ENCODE data around the gene GYS2.

DNA sequence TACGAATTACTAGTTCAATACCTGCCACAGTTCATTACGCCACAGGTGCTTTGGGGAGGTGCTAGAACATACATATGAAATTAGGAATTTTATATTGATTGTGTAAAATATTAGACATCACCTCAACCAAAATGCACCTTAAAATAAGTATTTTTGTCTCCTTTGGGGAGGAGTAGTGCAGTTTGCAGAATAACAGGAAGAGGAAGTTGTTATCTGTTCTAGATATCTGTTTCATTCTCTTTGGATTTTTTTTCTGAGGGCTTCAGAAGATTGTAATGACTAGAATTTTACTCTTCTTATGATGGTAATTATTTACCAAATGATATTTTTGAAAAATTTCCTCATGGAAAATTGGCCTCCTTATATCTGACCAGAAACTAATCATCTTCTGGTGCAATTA is 9.9 kb upstream of the GYS2 start:
- TF ChIP-seq, protein P1, sequence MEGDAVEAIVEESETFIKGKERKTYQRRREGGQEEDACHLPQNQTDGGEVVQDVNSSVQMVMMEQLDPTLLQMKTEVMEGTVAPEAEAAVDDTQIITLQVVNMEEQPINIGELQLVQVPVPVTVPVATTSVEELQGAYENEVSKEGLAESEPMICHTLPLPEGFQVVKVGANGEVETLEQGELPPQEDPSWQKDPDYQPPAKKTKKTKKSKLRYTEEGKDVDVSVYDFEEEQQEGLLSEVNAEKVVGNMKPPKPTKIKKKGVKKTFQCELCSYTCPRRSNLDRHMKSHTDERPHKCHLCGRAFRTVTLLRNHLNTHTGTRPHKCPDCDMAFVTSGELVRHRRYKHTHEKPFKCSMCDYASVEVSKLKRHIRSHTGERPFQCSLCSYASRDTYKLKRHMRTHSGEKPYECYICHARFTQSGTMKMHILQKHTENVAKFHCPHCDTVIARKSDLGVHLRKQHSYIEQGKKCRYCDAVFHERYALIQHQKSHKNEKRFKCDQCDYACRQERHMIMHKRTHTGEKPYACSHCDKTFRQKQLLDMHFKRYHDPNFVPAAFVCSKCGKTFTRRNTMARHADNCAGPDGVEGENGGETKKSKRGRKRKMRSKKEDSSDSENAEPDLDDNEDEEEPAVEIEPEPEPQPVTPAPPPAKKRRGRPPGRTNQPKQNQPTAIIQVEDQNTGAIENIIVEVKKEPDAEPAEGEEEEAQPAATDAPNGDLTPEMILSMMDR (IDR thresholded peaks at IDR 0.05), result no peak
- no peak for TF ChIP-seq POLR2AphosphoS5 (IDR thresholded peaks at IDR 0.05)
- no peak for TF ChIP-seq POLR2A (IDR thresholded peaks at IDR 0.05)
